Erythroblast (primary cell): Measurements from ENCODE around the gene TMSB15C.

Experiments used
- GATA1 ChIP-seq: IDR thresholded peaks from 2 replicates; pipeline ENCODE4 v1.6.1; 2011; ENCODE audit warnings: low read depth, mild to moderate bottlenecking, control low read depth, low read length, moderate library complexity
- POLR2A ChIP-seq: IDR thresholded peaks from 2 replicates; pipeline ENCODE4 v1.6.1; 2011; ENCODE audit warnings: mild to moderate bottlenecking, low read length

GRCh38 chrX:104039689-104040505, 36.1 kb downstream of the TMSB15C start, which contains the start of gene H2BW2:
- TF ChIP-seq POLR2A (no peak), GATA1 (no peak)
